GM18511 (cell line): Measurements from ENCODE around the gene CCDC57.
A peak's percentile ranks its signal among the peaks of the same experiment; 100 is the strongest.

Source experiments
- ATAC-seq: cut with Tn5 transposase; IDR thresholded peaks from one replicate; pipeline ENCODE4 v1.9.1; 2021; ENCODE audit warnings: mild to moderate bottlenecking, moderate library complexity; ENCODE audit not compliant: unreplicated experiment

Gene CCDC57

DNA sequence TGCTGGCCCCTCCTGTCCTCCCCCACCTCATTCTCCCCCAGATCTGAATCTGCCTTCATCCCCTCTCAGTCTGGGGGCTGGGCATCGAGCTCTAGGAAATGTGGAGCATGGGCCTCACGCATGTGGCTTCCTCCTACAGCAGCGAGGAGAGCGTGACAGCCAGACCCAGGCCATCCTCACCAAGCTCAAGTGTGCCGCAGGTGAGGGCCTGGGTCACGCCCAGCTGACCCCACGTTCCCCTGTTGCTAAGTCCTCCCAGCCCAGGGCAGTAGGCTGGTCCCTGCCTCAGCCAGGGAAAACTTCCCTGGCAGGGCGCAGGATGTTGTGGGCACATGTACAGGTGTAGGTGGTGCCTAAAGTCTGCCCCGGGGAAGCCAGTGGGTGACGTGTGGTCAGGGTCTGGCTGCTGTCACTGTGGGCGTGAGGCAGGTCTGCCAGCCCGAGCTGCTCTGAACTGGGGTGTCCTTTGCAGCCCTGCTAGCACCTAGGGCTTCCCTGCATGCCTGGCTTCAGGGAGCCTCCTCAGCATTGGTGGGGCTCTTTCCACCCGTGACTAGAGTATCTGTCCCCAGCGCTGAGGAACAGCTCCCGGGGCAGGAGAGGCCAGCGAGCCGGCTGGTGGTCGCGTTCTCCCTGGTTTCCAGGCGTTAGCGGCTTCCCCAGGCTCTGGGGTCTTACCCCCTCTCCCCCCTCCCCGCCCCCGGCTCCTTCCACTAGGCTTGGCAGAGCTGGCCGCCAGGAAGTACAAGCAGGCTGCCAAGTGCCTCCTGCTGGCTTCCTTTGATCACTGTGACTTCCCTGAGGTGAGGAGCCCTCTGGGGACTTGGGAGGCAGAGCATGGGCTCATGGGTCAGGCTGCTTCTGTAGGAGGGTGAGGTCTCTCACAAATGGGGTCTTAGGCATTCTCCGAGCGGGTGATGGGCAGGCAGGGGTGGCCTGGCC lies 157.3 kb downstream of the CCDC57 start:
- ATAC-seq: no peak

DNA sequence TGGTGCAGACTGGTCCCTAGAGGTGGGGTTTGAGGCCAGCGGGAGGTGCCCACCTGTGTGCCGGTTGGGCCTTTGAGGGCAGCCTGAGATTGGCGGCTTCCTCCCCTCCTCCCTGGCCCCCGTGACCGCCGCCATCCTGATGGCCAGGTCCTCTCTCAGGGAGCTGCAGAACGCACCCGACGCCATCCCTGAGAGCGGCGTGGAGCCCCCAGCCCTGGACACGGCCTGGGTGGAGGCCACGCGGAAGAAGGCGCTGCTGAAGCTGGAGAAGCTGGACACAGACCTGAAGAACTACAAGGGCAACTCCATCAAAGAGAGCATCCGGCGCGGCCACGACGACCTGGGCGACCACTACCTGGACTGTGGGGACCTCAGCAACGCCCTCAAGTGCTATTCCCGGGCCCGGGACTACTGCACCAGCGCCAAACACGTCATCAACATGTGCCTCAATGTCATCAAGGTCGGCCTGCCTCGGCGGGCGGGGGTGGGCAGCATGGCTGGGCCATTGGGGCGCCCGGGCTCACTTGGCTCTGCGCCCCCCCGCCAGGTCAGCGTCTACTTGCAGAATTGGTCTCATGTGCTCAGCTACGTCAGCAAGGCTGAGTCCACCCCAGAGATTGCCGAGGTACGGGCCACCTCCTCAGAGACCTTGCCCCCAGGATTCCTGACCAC lies 158.2 kb downstream of the CCDC57 start:
- no peak for ATAC-seq

DNA sequence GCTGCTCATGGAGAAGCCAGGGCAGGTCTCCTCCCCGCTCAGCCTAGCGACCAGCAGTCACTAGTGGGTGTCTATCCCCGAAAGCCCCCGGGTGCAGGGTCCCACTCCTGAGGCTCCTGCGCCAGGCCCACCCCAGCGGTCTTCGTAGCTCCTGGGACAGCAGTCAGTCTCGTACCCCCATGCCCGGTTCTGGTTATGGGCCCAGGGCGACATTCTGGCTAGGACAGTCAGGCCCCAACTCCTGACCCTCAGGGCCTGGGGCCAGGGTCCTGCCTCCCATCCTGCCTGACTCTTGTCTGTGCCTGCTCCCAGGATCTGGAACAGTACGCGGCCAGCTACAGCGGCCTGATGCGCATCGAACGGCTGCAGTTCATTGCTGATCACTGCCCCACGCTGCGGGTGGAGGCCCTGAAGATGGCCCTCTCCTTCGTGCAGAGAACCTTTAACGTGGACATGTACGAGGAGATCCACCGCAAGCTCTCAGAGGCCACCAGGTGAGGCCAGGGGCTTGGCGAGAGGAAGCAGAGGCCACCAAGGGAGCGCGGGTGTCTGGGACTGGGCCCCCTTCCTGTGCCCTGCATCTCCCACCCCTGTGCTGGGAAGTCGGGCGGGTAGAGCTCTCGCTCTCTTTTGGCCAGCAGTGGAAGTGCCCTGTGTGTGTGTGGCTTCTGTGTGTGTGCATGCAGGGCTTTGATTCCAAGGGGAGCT lies 158.9 kb downstream of the CCDC57 start:
- ATAC-seq: no peak

GRCh38 chr17:82053130-82053529 lies 159.5 kb downstream of the CCDC57 start:
- no peak for ATAC-seq

DNA sequence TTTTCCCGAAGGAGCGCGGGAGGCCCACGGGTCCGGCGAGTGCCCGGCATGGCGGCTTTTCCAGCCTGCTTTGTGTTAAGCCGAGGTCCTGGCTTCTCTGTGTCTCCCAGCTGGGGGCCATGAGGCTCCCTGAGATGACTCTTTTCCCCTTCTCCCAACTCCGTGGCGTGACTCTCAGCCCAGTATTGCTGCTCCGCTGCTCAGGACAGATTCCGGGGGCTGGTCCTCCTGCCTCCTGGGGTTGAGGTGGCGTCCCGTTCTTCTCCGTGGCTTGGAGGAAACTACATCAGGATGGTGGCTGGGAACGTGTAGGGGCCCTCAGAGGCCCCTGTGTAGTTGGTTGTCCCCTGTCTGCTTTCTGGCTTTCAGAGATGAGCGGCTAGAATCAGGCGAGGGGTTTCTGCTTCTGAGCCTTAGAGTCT lies 160.0 kb downstream of the CCDC57 start:
- ATAC-seq: no peak

GRCh38 chr17:82051776-82052637 lies 160.6 kb downstream of the CCDC57 start, which contains the start of the genes GPS1 and RFNG:
Gene GPS1, plus strand, starts transcription at chr17:82051898. Its CDS starts 34 bp downstream, at chr17:82051932.
Gene RFNG, minus strand, starts transcription at chr17:82051811. Its CDS starts 45 bp downstream, at chr17:82051766.
- peak; percentile 68 for ATAC-seq
